B cell (primary cell): Measurements from ENCODE around the gene YARS2. TPM values are rescaled to one million over a fixed set of nuclear protein-coding genes. Genes with fewer than 3 reads are reported as not detected.

ENCODE experiments used
- ATAC-seq: fragments of 200-7000 bp; cut with Tn5 transposase; one replicate; pipeline ENCODE4 v1.10.0; 2021; ENCODE audit warnings: low read depth, mild to moderate bottlenecking, moderate number of reproducible peaks, moderate library complexity
- CTCF ChIA-PET: fragments of 350-600 bp; sonication (Branson Sonifier 250); formaldehyde crosslinking; loops from one replicate; lab custom pipeline; 2021; ENCODE audit warnings: antibody characterized with exemption, inconsistent platforms; lab: Charles Lee
- POLR2A ChIA-PET: fragments of 350-600 bp; sonication (Branson Sonifier 250); formaldehyde crosslinking; loops from one replicate; lab custom pipeline; 2021; ENCODE audit warnings: antibody characterized with exemption; lab: Charles Lee
- DNase-seq: peaks from one replicate; pipeline ENCODE4 v3.0.0; 2013
- H2AFZ ChIP-seq: 2 replicates; pipeline ENCODE4 v1.6.1; 2012; ENCODE audit warnings: mild to moderate bottlenecking, low read depth, low read length; ENCODE audit not compliant: insufficient read depth, poor library complexity, severe bottlenecking
- H3K27ac ChIP-seq, 2 donors: 1 replicate in 1 of 2; 2 replicates in 1 of 2; pipeline ENCODE4 v1.5.1; 2012 to 2013; ENCODE audit warnings: low read length in 2 of 2, mild to moderate bottlenecking in 2 of 2, moderate library complexity in 1 of 2
- H3K27me3 ChIP-seq, 4 experiments: fragments of 200-600 bp in 1 of 4; sonication (generic) in 1 of 4; replicated peaks in 1 of 4; 1 replicate in 2 of 4; 2 replicates in 2 of 4; pipeline versions ENCODE4 v1.6.1 to v1.7.0; 2013 to 2016; ENCODE audit warnings: low read length in 3 of 4, mild to moderate bottlenecking in 2 of 4, mixed read lengths in 1 of 4, moderate library complexity in 1 of 4; ENCODE audit not compliant: insufficient read depth in 4 of 4, control insufficient read depth in 3 of 4; ENCODE audit errors: control extremely low read depth in 1 of 4
- H3K36me3 ChIP-seq, 2 experiments: replicated peaks in 1 of 2; 1 replicate in 1 of 2; 2 replicates in 1 of 2; pipeline versions ENCODE4 v1.6.1 to v1.7.1; 2013; ENCODE audit warnings: low read length in 1 of 2; ENCODE audit not compliant: insufficient read depth in 2 of 2, control insufficient read depth in 1 of 2; ENCODE audit errors: control extremely low read depth in 1 of 2, extremely low read depth in 1 of 2
- H3K4me1 ChIP-seq, 2 donors: fragments of 200-600 bp in 1 of 2; sonication (generic) in 1 of 2; 1 replicate in 1 of 2; 2 replicates in 1 of 2; pipeline versions ENCODE4 v1.5.1 to v1.6.1; 2013 to 2017; ENCODE audit warnings: low read length in 2 of 2; ENCODE audit not compliant: control insufficient read depth in 2 of 2, insufficient read depth in 2 of 2
- H3K4me2 ChIP-seq: replicated peaks from 2 replicates; pipeline ENCODE3; 2012; ENCODE audit warnings: mild to moderate bottlenecking, low read depth, low read length; ENCODE audit not compliant: poor library complexity, severe bottlenecking
- H3K4me3 ChIP-seq, 5 experiments: fragments of 200-600 bp in 1 of 5; sonication (generic) in 1 of 5; 1 replicate in 3 of 5; 2 replicates in 2 of 5; pipeline versions ENCODE4 v1.5.1 to v1.7.0; 2011 to 2016; ENCODE audit warnings: low read length in 4 of 5, mild to moderate bottlenecking in 4 of 5, low read depth in 2 of 5, control low read depth in 1 of 5, moderate library complexity in 1 of 5; ENCODE audit not compliant: insufficient read depth in 1 of 5; ENCODE audit errors: control extremely low read depth in 1 of 5, extremely low read depth in 1 of 5
- H3K79me2 ChIP-seq: fragments of 200-600 bp; sonication (generic); one replicate; pipeline ENCODE4 v1.6.0; 2016; ENCODE audit warnings: low read length; ENCODE audit not compliant: control insufficient read depth, insufficient read depth
- H3K9ac ChIP-seq: fragments of 200-600 bp; sonication (generic); 2 replicates; pipeline ENCODE4 v1.6.1; 2017; ENCODE audit warnings: mild to moderate bottlenecking, low read length, moderate library complexity
- H3K9me3 ChIP-seq, 3 donors: one replicate each; pipeline versions ENCODE4 v1.6.1 to v1.7.1; 2013; ENCODE audit warnings: low read length in 2 of 3; ENCODE audit not compliant: control insufficient read depth in 2 of 3, insufficient read depth in 1 of 3; ENCODE audit errors: control extremely low read depth in 1 of 3
- H4K20me1 ChIP-seq: 2 replicates; pipeline ENCODE4 v1.6.0; 2012; ENCODE audit warnings: mild to moderate bottlenecking, low read length; ENCODE audit not compliant: insufficient read depth, control insufficient read depth, poor library complexity, severe bottlenecking
- H3K27ac Mint-ChIP-seq: one replicate; pipeline ENCODE4 v1.8.0; 2021; ENCODE audit warnings: mixed read lengths
- H3K27me3 Mint-ChIP-seq: one replicate; pipeline ENCODE4 v1.8.0; 2021; ENCODE audit warnings: mixed read lengths
- H3K4me1 Mint-ChIP-seq: one replicate; pipeline ENCODE4 v1.8.0; 2021; ENCODE audit warnings: mixed read lengths
- H3K4me3 Mint-ChIP-seq: one replicate; pipeline ENCODE4 v1.8.0; 2021; ENCODE audit warnings: mixed read lengths
- H3K9me3 Mint-ChIP-seq: one replicate; pipeline ENCODE4 v1.8.0; 2022; ENCODE audit warnings: mixed read lengths; ENCODE audit not compliant: insufficient read depth
- EZH2 ChIP-seq: IDR thresholded peaks from 2 replicates; pipeline ENCODE4 v1.6.1; 2012; ENCODE audit warnings: borderline replicate concordance, low read depth, mild to moderate bottlenecking, moderate library complexity, low read length; ENCODE audit not compliant: insufficient read depth, poor library complexity, severe bottlenecking
- WGBS: methylation state at CpG from one replicate; pipeline ENCODE4 v1.1.5; 2013; ENCODE audit warnings: missing lambda C conversion rate; ENCODE audit not compliant: insufficient coverage; 5-methylcytosine and 5-hydroxymethylcytosine counted together
- intact Hi-C: fragments of 100-400 bp; cut with micrococcal nuclease; formaldehyde crosslinking; loops from one replicate; pipeline ENCODE4 v1.10.0; 2022
- polyA plus RNA-seq: library from polyadenylated mRNA; depleted of rRNA; stranded (reverse); fragments of >200 nt; gene quantifications from 2 replicates; pipeline ENCODE4 v1.2.3, GENCODE V29; 2012
- total RNA-seq, 2 donors: library from RNA; stranded (reverse); fragments of 120-200 nt in 1 of 2; gene quantifications; 1 replicate in 1 of 2; 2 replicates in 1 of 2; pipeline versions ENCODE4 v1.2.3 to v1.2.4, GENCODE V29; 2013 to 2022
- TF ChIP-seq, protein P1 (sequence below): fragments of 200-600 bp; IDR thresholded peaks from one replicate; pipeline ENCODE4 v1.8.0; 2022; ENCODE audit warnings: antibody characterized with exemption, mild to moderate bottlenecking

The YARS2 gene
- total and polyA plus RNA-seq, 2 donors (not counting 1 experiment from before 2014, with no cell fraction given): 14.6 to 18.8 TPM

DNA sequence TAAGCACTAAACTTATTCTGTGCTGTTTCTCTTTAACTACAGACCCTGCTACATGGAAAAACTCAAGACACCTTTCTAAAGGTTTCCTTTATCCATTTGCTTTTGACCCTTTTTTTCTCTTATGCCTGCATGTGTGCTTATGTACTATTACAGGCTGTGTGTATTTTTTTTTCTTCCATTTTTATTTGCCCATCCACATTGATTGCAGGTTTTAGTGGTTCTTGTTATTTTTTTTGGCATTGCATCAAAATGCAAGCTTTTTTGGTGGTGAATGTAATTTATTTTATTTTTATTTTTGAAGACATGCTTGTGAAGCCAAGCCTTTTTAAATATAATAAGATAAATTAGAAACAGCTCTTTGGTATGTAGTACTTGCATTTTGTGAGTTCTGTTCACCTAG lies 49.9 kb downstream of the YARS2 start:
- no peaks in the 10 kb centered on the region for H4K20me1 ChIP-seq
- Mint-ChIP-seq H3K4me1 (no peaks in the 10 kb centered on the region), H3K27ac (no peak overlapping the region), H3K27me3 (no peaks in the 10 kb centered on the region), H3K9me3 (no peaks in the 10 kb centered on the region), H3K4me3 (no peak overlapping the region)
- no peak overlapping the region for H3K27ac ChIP-seq
- TF ChIP-seq EZH2: no peak
- TF ChIP-seq, protein P1, sequence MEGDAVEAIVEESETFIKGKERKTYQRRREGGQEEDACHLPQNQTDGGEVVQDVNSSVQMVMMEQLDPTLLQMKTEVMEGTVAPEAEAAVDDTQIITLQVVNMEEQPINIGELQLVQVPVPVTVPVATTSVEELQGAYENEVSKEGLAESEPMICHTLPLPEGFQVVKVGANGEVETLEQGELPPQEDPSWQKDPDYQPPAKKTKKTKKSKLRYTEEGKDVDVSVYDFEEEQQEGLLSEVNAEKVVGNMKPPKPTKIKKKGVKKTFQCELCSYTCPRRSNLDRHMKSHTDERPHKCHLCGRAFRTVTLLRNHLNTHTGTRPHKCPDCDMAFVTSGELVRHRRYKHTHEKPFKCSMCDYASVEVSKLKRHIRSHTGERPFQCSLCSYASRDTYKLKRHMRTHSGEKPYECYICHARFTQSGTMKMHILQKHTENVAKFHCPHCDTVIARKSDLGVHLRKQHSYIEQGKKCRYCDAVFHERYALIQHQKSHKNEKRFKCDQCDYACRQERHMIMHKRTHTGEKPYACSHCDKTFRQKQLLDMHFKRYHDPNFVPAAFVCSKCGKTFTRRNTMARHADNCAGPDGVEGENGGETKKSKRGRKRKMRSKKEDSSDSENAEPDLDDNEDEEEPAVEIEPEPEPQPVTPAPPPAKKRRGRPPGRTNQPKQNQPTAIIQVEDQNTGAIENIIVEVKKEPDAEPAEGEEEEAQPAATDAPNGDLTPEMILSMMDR: no peak
- H3K4me2 ChIP-seq: no peak overlapping the region
- no peaks in the 10 kb centered on the region for H3K4me1 ChIP-seq
- POLR2A ChIA-PET: no interaction called here
- H3K36me3 ChIP-seq: peaks cover 2 to 21% of the 10 kb centered on the region in 2 experiments
- DNase-seq: no peak
- ATAC-seq: no peak
- H2AFZ ChIP-seq: no peak overlapping the region
- CTCF ChIA-PET: no interaction called here
- intact Hi-C loops: no loop called here
- no peak overlapping the region for H3K9ac ChIP-seq
- H3K9me3 ChIP-seq: no peaks in the 10 kb centered on the region
- H3K27me3 ChIP-seq: no peaks in the 10 kb centered on the region
- H3K79me2 ChIP-seq: no peaks in the 10 kb centered on the region
- no peak overlapping the region for H3K4me3 ChIP-seq

DNA sequence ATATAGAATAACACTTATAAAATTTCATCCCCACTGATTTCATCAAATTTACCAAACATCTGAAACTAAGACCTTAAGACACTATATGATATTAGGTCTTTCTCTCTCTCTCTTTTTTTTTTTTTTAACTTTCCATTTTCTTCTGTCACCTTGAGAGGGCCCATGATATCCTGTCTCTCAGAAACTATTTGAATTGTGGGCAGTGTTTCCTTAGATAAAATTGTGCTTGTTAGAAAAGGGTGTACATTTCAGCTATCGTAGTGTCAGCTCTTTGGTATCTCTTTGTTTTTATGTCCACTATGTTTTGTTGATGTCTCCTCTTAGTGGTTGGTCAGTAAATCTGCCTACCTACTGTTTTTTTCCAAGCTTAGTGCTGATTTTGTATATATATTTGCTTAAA lies 52.8 kb downstream of the YARS2 start:
- Histone ChIP-seq H3K79me2 (peaks cover 9% of the 10 kb centered on the region), H3K9ac (no peak overlapping the region), H3K4me2 (no peak overlapping the region), H3K4me3 (no peak overlapping the region), H3K4me1 (no peaks in the 10 kb centered on the region), H3K27ac (no peak overlapping the region), H3K36me3 (peaks cover 2 to 10% of the 10 kb centered on the region in 2 experiments), H3K9me3 (no peaks in the 10 kb centered on the region), H4K20me1 (no peaks in the 10 kb centered on the region), H3K27me3 (no peaks in the 10 kb centered on the region), H2AFZ (no peak overlapping the region)
- no peaks in the 10 kb centered on the region for H3K27me3 Mint-ChIP-seq
- no peak for TF ChIP-seq EZH2
- H3K9me3 Mint-ChIP-seq: no peaks in the 10 kb centered on the region
- CTCF ChIA-PET: interaction anchor here (0.7 kb wide), 1 partner anchor 338 kb away, joined by 3 read pairs; no protein-coding TSS in a partner anchor
- H3K4me1 Mint-ChIP-seq: peaks cover 5% of the 10 kb centered on the region
- POLR2A ChIA-PET: no interaction called here
- no peak for ATAC-seq
- WGBS: no CpG with 5 or more reads among the region's 1 CpG
- H3K27ac Mint-ChIP-seq: no peak overlapping the region
- H3K4me3 Mint-ChIP-seq: no peak overlapping the region
- intact Hi-C loops: no loop called here
- DNase-seq: no peak
